ENCODE results near the gene HOGA1.

- TF ChIP-seq EZH2 (IDR thresholded peaks at IDR 0.05; ENCODE audit: borderline replicate concordance, low read length) = no peak
- TF ChIP-seq CTCF (IDR thresholded peaks at IDR 0.05; ENCODE audit: low read length) = no peak
Observed at GRCh38 chr10:97563337-97563736, 20.9 kb upstream of the HOGA1 start.
